ENCODE results near the gene PRRX2.

The PRRX2 gene

DNA sequence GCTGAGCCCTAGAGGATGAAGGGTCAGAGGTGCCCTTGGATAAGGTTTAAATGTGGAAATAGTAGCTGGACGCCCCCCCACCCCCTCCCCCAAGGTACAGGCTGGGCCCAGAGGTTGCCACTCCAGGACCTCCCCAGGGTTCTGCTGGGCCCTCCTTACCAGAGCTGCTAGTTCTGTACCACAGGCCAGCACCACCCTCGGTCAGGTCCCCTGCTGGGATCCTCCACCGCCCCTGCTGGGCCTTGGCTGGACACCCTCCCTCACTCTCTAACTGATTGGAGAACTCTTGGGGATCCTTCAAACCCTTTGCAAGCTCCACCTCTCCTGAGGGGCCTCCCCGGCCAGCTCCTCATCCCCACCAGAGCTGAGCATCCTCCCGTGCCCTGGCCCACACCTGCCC, 52.5 kb downstream of the PRRX2 start:
- no peaks in the 10 kb centered on the region for H4K20me1 ChIP-seq (ENCODE audit: control insufficient read depth, insufficient read depth, low read depth, low read length)
- peaks cover under 1% of the 10 kb centered on the region; the same call in 1 of the 2 replicates for H3K27me3 ChIP-seq (ENCODE audit: control insufficient read depth, low read length)
- no peaks in the 10 kb centered on the region for H3K9me3 ChIP-seq (ENCODE audit: control insufficient read depth, insufficient read depth, low read length)
- no peaks in the 10 kb centered on the region for H3K36me3 ChIP-seq (ENCODE audit: control insufficient read depth, low read length)
- no peak overlapping the region for H3K4me3 ChIP-seq (ENCODE audit: low read length)
- no peak for TF ChIP-seq EZH2phosphoT487 (IDR thresholded peaks at IDR 0.05; ENCODE audit: borderline replicate concordance, low read length)
- TF ChIP-seq, protein P1, sequence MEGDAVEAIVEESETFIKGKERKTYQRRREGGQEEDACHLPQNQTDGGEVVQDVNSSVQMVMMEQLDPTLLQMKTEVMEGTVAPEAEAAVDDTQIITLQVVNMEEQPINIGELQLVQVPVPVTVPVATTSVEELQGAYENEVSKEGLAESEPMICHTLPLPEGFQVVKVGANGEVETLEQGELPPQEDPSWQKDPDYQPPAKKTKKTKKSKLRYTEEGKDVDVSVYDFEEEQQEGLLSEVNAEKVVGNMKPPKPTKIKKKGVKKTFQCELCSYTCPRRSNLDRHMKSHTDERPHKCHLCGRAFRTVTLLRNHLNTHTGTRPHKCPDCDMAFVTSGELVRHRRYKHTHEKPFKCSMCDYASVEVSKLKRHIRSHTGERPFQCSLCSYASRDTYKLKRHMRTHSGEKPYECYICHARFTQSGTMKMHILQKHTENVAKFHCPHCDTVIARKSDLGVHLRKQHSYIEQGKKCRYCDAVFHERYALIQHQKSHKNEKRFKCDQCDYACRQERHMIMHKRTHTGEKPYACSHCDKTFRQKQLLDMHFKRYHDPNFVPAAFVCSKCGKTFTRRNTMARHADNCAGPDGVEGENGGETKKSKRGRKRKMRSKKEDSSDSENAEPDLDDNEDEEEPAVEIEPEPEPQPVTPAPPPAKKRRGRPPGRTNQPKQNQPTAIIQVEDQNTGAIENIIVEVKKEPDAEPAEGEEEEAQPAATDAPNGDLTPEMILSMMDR (IDR thresholded peaks at IDR 0.05; ENCODE audit: low read depth, low read length, poor library complexity, severe bottlenecking): no peak
- no peaks in the 10 kb centered on the region for H3K4me1 ChIP-seq (ENCODE audit: control insufficient read depth, low read length)
- no peaks in the 10 kb centered on the region for H3K79me2 ChIP-seq (ENCODE audit: control insufficient read depth, low read length)
- no peak overlapping the region for H3K4me2 ChIP-seq (ENCODE audit: low read length)
- H3F3A ChIP-seq (ENCODE audit: control insufficient read depth, insufficient read depth): no peaks in the 10 kb centered on the region
- H3K27ac ChIP-seq (ENCODE audit: low read depth, low read length): no peak overlapping the region
- H3K9me2 ChIP-seq (replicated peaks; ENCODE audit: control insufficient read depth, low read length): no peaks in the 10 kb centered on the region

DNA sequence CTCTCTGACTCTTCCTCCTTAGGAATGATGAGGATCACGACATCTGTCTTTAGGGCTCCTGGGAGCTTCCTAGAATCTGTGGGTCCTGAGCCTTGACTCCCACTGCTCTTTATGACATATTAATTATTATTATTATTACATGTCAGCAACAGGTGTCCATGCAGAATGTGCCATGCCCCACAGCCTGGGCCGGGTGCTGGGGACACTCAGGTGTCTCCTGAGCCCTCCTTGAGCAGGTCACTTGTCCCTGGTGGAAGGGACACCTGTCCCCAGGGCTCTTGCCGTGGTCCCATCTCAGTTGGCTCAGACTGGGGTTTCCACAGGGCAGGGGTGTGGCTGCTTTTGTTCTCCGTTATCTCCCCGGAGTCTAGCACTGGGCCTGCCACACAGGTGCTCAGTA, 53.2 kb downstream of the PRRX2 start:
- Histone ChIP-seq H4K20me1 (ENCODE audit: control insufficient read depth, insufficient read depth, low read depth, low read length) (no peaks in the 10 kb centered on the region), H3K27me3 (ENCODE audit: control insufficient read depth, low read length) (no peaks in the 10 kb centered on the region), H3K79me2 (ENCODE audit: control insufficient read depth, low read length) (no peaks in the 10 kb centered on the region), H3K4me2 (ENCODE audit: low read length) (no peak overlapping the region), H3K27ac (ENCODE audit: low read depth, low read length) (no peak overlapping the region), H3K9me2 (replicated peaks; ENCODE audit: control insufficient read depth, low read length) (no peaks in the 10 kb centered on the region), H3K9me3 (ENCODE audit: control insufficient read depth, insufficient read depth, low read length) (no peaks in the 10 kb centered on the region), H3K4me3 (ENCODE audit: low read length) (no peak overlapping the region), H3K4me1 (ENCODE audit: control insufficient read depth, low read length) (no peaks in the 10 kb centered on the region), H3K36me3 (ENCODE audit: control insufficient read depth, low read length) (no peaks in the 10 kb centered on the region), H3F3A (ENCODE audit: control insufficient read depth, insufficient read depth) (no peaks in the 10 kb centered on the region)
- TF ChIP-seq EZH2phosphoT487 (IDR thresholded peaks at IDR 0.05; ENCODE audit: borderline replicate concordance, low read length): no peak
- TF ChIP-seq, protein P1 (IDR thresholded peaks at IDR 0.05; ENCODE audit: low read depth, low read length, poor library complexity, severe bottlenecking): no peak

DNA sequence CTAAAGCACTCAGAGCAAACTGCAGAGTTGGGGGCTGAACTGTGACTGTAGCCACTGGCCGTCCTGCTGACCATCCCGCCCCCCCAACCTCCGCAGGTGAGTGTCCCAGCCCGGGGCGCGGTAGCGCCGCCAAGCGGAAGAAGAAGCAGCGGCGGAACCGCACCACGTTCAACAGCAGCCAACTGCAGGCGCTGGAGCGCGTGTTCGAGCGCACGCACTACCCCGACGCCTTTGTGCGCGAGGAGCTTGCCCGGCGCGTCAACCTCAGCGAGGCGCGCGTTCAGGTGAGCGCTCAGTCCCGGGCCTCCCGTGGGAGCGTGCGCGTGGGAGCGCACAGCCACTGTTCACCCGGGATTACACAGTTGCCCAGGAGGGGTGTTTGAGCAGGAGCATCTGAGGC, 53.7 kb downstream of the PRRX2 start:
- H3K36me3 ChIP-seq (ENCODE audit: control insufficient read depth, low read length): no peaks in the 10 kb centered on the region
- H3K4me2 ChIP-seq (ENCODE audit: low read length): no peak overlapping the region
- H3K4me1 ChIP-seq (ENCODE audit: control insufficient read depth, low read length): no peaks in the 10 kb centered on the region
- H3K4me3 ChIP-seq (ENCODE audit: low read length): no peak overlapping the region
- H4K20me1 ChIP-seq (ENCODE audit: control insufficient read depth, insufficient read depth, low read depth, low read length): no peaks in the 10 kb centered on the region
- no peaks in the 10 kb centered on the region for H3K79me2 ChIP-seq (ENCODE audit: control insufficient read depth, low read length)
- TF ChIP-seq, protein P1 (IDR thresholded peaks at IDR 0.05; ENCODE audit: low read depth, low read length, poor library complexity, severe bottlenecking): no peak
- TF ChIP-seq EZH2phosphoT487 (IDR thresholded peaks at IDR 0.05; ENCODE audit: borderline replicate concordance, low read length): no peak
- no peaks in the 10 kb centered on the region for H3K9me3 ChIP-seq (ENCODE audit: control insufficient read depth, insufficient read depth, low read length)
- H3K9me2 ChIP-seq (replicated peaks; ENCODE audit: control insufficient read depth, low read length): no peaks in the 10 kb centered on the region
- H3K27me3 ChIP-seq (ENCODE audit: control insufficient read depth, low read length): no peaks in the 10 kb centered on the region
- H3F3A ChIP-seq (ENCODE audit: control insufficient read depth, insufficient read depth): no peaks in the 10 kb centered on the region
- H3K27ac ChIP-seq (ENCODE audit: low read depth, low read length): no peak overlapping the region

Data from DOHH2 (cell line).